Measurements from ENCODE around the gene ANKRD6.
"Not testable (repeated sequence)": the region's sequence is repeated elsewhere in the genome, so short reads cannot be mapped to it uniquely, and the experiment has no call there.

Gene ANKRD6

DNA sequence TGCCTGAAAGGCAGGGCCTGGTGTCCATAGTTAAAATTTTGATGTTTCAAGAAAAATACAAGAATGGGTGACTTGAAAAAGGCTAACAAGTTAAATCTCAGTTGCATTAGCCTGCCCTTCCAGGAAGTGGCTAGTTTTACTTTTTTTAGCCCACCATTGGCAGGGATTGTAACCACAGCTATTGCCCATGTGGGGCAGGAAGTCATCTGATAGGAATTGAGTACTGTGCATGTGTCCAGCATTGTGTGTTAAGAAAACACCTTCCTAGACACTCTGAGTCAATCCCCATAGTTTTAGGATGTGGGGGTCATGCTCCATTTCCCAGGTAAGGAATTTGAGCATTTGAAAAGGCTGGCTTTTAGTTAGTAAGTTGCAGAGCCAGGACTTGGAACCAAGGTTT, 178.7 kb downstream of the ANKRD6 start:
- no peak for DNase-seq

DNA sequence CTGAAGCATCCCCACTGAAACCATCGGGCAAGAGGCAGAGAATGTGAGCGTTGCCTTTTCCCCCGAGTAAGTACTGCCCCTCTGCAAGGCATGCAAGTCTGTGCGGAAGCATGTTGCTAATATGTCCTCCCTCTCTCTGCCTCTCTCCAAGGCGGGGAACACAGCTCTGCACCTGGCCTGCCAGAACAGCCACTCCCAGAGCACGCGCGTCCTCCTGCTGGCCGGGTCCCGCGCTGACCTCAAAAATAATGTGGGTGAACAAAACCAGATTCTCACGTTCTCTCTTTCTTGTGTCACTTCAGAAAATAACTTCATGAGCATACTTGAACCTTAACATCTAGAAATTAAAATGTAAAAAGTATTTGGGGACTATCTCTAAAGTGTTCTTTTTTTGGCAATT, 179.2 kb downstream of the ANKRD6 start:
- DNase-seq: no peak

DNA sequence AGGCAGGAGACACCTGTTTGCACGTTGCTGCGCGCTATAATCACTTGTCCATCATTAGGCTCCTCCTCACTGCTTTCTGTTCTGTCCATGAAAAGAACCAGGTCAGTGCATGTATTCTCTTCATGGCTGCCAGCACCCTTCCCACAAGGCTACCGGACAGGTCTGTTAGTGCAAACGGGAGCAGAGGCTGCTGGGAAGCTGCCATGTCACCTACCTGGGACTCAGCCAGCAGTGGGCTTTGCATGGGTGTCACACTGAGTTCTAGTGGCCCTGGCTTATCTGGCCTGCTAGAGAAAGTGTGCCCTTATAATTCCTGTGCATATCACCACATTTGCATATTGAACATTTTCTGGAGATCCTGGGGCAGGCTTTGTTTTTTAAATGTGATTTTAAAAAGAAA, 180.8 kb downstream of the ANKRD6 start:
- DNase-seq: no peak

DNA sequence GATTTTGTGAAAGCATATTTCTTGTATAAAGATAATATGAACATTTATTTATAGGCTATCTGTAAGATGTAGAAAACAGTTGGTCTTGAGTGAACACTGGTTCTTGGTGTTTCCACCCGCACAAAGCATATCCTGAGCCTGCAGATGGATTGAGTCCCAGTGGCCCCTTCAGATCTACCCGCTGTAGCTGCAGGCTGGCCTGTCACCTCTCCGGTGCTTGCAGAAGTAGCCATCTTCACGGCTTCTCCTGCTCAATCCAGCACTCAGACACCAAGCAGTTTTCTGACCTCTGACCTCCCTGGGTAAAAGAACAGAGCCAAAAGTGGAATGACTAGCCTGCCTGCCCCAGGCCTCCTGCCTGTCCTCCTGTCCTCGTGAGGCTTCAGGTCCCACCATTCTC, 182.9 kb downstream of the ANKRD6 start:
- DNase-seq: no peak

DNA sequence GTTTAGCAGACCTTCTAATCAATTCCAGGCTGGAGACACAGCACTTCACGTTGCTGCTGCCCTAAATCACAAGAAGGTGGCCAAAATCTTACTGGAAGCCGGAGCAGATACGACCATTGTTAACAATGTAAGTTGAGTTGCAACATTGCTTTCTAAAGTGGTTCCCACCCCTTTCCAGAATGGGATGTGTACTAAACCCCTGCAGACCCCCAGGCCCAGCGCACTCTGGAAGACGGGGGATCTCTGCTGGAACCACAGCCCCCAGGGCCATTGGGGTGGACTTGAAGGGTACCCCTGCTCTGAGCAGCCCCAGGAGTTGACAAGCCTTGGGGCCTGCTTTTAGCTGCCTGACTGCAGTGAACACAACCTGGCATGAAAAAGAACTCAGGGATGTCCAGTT, 183.6 kb downstream of the ANKRD6 start:
- DNase-seq: no peak

DNA sequence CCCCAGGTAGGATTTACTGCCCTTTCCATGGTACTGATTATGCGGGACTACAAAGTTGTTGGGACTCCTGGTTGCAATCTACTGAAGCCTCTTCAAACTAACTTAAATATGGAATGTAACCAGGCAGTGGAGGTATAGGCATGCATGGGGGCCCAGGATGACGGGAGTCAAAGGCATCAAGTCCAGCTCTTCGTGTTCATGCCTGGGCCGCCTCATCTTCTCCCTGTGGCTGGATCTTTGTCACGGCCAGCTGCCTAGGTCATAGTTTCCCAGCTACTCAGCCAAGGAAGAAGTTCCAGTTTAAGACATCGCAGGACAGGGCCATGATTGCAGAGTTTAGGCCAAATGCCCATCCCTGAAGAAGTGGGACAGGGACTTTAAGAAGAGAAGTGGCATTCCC, 185.1 kb downstream of the ANKRD6 start:
- no peak for DNase-seq

DNA sequence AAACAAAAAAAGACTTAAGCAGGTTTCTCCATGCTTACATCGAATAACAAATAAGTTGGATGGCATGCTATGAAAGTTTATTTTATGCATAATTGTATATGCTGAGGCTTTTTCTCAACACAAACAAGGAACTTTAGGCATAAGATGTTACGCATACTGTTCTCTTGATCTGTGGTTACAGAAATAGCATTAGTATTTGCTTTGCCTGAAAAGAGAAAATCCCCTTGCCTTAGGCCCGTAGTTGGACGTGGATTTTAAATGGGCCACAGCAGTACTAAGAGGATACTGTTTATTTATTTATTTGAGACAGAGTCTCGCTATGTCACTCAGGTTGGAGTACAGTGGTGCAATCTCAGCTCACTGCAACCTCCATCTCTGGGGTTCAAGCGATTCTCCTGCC, 186.6 kb downstream of the ANKRD6 start:
- no peak for DNase-seq

DNA sequence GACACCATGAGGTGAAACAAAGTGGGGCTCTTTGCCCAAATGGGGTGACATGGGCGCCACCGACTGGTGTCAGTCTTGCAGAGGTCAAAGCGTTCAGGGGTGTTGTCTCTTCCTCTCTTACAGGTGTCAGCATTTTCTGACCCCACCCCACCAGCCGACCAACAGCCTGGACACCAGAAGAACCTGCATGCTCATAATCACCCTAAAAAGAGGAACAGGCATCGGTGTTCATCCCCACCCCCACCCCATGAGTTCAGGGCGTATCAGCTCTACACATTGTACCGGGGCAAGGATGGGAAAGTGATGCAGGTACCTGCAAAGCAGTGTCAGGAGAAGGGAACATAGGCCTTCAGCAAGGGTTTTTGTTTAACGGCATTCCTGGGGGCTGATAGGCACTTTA, 190.8 kb downstream of the ANKRD6 start:
- DNase-seq: no peak

DNA sequence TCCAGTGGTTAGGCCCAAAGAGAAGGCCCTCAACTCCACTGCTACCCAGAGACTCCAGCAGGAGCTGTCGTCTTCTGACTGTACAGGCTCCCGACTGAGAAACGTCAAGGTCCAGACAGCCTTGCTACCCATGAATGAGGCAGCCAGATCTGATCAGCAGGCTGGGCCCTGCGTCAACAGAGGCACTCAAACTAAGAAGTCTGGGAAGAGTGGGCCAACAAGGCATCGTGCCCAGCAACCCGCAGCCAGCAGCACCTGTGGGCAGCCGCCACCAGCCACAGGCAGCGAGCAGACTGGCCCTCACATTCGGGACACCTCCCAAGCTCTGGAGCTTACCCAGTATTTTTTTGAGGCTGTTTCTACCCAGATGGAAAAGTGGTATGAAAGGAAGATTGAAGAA, 197.5 kb downstream of the ANKRD6 start:
- no peak for DNase-seq

DNA sequence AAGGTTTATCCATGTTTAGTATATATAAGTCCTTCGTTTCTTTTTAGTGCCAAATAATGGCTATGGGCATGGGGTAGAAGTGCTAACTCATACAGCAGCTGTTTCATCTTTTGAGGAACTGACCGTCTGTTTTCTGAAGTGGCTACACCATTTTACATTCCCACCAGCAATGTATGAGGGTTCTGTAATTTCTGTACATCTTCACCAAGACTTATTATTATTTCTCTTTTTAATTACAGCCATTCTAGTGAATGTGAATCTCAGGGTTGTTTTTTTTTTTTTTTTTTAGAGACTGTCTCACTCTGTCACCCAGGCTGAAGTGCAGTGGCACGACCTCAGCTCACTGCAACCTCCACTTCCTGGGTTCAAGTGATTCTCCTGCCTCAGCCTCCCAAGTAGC, 203.5 kb downstream of the ANKRD6 start:
- not testable (repeated sequence) for DNase-seq

DNA sequence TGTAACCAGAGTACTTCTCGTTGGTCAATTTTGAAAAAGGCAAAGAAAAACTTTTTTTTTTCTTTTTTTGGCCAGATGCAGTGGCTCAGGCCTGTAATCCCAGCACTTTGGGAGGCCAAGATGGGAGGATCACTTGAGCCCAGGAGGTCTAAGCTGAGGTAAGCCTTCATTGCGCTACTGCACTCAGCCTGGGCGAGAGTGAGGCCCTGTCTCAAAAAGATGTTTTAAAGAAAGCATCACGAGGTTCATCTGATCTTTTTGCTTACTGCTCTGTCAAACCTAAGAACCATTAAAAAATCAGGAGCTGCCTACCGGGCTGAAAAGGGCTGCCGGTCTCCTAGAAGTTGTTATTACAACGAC, 205.0 kb downstream of the ANKRD6 start:
- no peak for DNase-seq

DNA sequence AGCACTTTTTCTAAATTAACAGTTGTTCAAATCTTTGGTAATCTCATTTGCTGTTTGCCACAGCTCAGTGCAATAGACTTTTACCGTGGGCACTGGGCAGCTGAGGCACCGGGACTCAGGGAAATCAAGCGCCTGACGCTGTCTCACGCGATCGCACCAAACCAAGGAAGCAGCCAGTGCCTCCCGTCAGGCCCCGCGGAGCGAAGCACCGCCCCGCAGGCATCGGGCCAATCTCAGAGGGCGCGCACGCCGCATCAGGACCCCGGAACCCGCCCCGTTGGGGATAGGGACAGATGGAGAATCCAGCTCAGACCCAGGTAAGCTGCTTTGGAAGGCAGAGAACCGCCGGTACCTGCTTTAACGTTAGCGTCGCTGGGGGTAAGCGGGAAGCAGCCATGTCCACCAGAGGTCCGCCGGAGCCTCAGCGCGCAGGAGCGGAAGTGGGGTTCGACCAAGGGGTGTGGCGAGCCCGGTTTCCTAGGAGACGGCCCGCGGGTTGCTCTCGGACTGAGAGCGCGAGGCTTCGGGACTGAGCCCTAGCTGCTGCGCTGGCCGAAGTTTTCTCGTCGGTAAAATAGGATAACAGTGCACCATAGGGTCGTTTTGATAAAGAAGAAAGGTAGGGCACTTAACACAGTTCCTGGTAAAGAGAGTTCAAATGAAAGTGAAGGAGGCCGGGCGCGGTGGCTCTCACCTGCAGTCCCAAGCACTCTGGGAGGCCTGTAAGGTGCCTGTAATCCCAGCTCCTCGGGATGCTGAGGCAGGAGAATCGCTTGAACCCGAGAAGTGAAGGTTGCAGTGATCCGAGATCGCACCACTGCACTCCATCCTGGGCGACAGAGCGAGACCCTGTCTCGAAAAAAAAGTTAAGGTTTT, 205.6 kb downstream of the ANKRD6 start, which contains the start of gene LYRM2:
LYRM2 (minus strand) TSS at position 428 of the 876 bp plus-strand sequence; CDS start at position 397, 31 bp downstream.
- peak; percentile 91 to 94 for DNase-seq

DNA sequence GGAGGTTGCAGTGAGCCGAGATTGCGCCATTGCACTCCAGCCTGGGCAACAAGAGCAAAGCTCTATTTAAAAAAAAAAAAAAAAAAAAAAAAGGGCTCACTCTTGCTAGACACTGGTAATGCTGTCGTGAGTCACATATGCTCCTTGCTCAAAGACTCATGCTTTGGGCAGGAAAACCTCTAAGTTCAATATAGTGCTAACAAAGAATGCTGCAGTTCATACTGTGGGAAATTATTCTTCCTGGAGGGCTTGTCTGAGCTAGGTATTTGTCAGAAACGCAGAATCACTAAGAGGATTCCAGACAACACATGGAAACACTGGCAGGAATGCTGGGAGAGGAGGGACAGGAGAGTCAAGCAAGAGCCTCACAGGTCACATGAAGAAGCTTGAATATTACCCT, 207.9 kb downstream of the ANKRD6 start:
- no peak for DNase-seq

DNA sequence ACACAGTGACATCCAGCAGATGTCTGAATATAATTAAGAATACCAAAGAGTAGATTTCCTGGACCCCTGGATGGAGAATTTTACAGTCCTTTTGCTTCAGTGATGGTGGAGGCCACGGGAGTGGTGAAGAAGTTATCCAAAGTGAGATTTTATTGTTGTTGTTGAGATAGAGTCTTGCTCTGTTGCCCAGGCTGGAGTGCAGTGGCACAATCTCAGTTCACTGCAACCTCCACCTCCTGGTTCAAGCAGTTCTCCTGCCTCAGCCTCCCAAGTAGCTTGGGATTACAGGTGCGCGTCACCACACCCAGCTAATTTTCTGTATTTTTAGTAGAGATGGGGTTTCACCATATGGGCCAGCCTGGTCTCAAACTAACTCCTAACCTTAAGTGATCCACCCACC, 208.6 kb downstream of the ANKRD6 start:
- not testable (repeated sequence) for DNase-seq

DNA sequence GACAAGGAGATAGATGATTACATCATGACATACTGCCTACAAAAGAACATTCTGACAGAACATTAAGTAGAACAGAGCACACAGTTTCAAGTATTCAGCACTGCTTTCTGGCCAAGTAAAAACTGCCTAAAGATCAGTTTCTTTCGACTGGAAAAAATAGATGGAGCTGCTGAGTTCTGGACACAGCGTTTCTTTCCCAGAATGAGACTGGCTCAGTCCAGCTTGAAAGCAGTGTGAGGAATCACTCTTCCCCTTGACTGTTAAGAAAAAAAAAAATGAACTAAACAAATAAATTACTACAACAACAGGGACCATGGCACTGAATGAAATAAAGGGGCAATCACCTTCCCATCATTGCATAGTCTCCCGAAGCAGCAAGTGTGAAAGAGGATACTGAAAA, 210.0 kb downstream of the ANKRD6 start:
- no peak for DNase-seq

DNA sequence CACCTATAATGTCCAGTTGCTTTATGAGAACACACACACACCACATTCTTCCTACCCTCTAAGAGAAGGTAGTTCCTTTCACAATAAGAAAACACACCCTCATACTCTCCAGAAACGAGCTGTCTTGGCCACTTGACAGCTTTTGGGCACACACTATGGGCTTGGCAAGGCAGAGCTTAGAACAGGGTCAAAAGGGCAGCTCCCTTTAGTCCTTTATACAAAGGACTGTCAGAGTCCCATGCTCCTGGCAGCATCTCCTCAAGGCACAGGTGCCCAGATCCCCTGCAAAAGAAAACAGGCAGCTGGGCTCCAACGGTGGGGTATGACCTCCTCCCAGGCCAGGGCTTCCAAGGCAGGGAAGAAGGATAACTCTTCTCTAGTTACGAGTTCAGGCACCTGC, 210.5 kb downstream of the ANKRD6 start:
- no peak for DNase-seq

DNA sequence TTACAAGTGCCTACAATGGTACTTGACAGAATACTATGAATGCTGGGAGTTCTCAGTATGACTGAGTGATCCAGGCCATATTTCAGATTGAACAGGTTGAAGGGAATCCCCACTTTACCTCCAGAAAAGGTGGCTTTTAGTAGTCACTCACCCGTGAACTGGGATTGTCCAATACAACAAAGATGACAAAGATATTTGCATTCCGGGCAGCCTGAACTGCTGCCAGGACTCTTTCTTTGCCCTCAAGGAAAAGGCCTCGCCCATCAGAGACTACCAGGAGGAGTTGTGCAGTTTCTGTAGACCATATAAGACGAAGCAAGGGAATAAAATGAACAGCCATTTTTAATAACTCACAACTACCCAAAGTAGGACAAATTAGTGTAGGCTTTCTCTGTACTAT, 211.9 kb downstream of the ANKRD6 start:
- no peak for DNase-seq

DNA sequence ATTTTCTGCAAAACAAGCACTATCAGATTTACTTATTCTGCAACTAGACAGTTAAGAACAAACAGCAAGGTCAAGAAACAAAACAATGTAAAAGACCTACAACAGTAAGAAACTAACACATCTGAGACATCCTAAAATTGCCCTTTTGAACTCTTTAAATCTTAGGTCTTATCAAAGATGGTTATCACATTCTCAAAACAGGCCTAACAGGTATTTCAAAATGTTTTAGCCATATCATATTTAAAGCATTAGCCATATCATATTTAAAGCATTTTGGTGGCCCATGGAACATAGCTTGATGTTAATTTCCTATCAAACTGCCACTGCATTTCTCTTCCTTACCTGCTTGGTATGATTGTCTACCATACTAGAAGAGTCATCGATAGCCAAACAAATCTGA, 216.7 kb downstream of the ANKRD6 start:
- no peak for DNase-seq

DNA sequence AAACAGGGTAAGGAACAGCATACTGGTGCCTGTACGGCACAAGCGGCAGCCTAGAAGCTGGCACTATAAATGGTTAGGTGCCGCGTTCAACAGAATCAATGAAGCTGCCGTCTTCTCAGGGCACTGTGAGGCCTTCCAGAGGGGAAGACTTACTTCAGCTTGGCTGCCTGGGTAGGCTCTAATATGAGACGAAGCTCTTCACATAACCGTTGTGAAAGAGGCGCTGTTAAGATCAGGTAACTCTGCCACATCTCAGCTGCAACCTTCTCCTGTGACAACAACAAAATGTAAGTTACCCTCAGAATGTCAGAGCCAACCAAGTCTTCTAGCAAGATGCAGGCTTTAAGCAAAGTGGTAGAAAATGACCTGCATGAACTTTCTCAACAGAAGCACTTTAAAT, 217.6 kb downstream of the ANKRD6 start:
- no peak for DNase-seq

DNA sequence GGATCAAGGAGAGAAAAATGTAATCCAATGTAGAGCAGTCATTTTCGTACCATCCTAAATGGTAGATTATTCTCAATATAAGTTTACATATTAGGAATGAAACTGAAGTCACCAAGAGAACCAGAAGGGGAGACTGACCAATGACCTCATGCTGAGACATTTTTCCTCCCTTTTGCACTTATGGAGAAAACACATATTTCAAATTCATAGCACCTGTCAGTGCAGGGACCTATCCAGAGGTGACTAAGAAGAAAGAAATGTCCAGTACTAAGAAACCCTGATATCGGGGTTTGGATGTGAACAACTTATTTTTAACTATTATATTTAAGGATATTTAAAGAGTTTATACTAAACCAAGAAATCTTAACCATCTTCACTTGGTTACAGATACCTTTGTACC, 222.2 kb downstream of the ANKRD6 start:
- no peak for DNase-seq

DNA sequence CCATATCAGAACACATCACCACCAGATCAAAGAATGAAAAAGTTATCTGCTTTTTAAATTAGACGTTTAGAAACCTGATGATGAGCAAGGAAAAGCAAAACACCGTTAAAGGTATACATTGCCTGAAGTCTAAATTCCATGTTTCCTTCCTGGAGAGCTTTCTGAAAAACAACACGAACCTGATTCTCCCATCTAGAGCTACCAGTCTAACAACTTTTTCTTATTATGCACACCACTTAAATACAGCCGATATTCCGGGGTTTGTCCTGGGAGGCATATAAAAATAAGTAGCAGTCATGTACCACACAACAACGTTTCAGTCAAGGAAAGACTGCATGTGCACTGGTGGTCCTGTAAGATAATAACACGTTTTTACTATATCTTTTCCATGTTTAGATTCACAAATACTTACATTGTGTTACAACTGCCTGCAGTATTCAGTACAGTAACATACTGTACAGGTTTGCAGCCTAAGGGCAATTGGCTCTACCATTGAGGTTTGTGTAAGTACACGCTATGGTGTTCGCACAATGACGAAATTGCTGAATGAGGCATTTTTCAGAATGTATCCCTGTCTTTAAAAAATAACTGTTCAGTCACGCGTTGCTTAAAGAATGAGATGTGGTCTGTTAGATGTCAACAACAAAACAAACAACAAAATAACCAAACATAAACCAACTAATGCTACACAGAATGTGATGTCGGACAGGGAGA, 224.7 kb downstream of the ANKRD6 start:
- DNase-seq: no peak

DNA sequence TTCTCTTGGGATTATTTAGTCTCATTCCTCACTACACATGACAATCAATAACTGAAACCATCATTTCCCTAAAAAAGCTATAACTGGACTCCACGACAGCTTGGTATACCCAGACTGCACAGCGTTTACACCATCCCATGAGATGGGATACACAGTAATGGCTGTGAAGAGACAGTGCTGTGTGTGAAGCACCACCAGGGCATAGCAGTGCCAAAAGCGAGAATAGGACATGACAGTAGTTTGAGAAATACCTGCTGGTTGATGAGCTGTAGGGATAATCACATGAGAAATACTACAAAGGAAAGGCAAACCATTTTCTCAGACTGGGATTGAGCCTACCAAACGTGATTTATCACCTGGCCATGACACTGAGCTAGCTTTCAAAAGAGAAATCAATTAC, 228.0 kb downstream of the ANKRD6 start:
- DNase-seq: no peak

DNA sequence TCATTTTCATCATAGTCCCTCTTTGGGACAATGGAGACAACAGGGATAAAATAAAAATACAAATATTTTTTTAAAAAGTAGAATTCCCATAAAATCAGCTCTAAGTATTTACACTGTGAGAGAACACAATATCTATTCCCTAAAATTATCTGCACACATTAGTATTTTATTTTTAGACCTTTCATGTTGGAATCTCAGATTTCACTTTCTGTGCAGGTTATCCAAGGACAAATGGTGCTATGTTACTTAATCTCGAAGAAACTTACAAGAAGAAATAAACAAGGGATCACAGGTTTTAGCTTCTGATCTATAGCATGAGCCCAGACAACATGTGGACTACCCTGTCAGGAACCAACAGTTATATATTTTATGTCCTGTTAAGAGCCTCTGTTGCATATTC, 228.6 kb downstream of the ANKRD6 start:
- DNase-seq: no peak

DNA sequence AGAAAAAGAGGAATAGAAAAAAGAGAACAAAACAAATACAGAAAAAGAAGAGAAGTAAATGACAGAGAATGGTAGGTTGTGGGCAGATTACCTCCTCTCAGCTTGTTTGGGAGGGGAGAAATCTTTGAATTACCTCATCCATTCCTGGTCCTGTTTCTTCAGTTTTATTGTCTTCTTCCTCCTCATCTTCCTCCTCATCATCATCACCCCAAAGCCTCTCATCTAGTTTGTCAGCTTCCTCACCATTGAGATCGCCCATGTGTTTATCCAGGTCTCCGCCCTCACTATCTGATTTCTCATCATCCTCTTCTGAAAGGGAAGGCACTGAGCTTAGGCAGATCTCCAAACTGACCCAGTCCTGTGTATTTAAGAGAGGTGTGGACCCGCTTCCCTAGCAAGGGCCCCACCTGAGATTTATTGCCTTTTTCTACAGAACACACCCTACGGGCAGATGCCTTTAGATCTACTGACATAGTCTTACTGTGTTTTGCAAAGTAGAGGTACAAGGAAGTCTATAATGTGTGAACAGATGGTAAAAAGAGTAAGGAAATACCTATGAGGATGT, 229.8 kb downstream of the ANKRD6 start:
- DNase-seq: no peak

Measured in NCI-H2081 (cell line).